RWPE1 (cell line): ENCODE results near the gene NCOA5.

Source experiments
- CTCF ChIA-PET: fragments of 350-600 bp; sonication (Branson Sonifier 250); formaldehyde crosslinking; extraction: SDS; loops from one replicate; lab custom pipeline; 2021; lab: Yijun Ruan, JAX
- POLR2A ChIA-PET: fragments of 400-600 bp; formaldehyde crosslinking; extraction: SDS; loops from one replicate; lab custom pipeline; 2020; ENCODE audit warnings: antibody characterized with exemption; ENCODE audit not compliant: low non-redundant PET; lab: Yijun Ruan, JAX
- DNase-seq: peaks from one replicate; pipeline ENCODE4 v3.0.0; 2012; ENCODE audit warnings: low spot score
- H3K27ac ChIP-seq: fragments of 450-650 bp; 2 replicates; pipeline ENCODE4 v1.5.1; 2017
- CTCF ChIP-seq: fragments of 450-650 bp; conservative IDR thresholded peaks from 2 replicates; pipeline ENCODE4 v1.5.1; 2017; ENCODE audit warnings: low read depth, mild to moderate bottlenecking

The NCOA5 gene

DNA sequence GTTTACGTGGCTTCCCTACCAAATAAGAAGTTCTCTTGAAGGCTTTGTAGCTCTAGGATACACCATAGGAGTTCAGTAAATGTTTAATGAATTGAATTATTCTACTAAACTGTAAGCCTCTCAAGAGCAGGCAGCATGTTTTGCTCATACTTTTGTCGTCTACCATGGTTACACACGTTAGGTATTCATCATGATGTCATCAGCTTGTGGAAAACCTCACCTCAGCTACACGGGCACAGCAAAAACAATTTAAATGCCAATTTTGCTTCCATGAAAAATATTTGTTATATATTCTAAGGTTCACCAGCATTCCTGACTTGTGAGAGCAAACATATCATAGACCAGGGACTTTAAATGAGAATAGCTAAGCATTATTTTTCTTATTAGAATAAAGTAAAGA, 16.7 kb downstream of the NCOA5 start:
- CTCF ChIA-PET: interaction anchor here (0.6 to 1.4 kb wide), 5 partner anchors 11 to 102 kb away, joined by 3 to 5 read pairs (median 3); no protein-coding TSS in a partner anchor
- POLR2A ChIA-PET: no interaction called here

GRCh38 chr20:46071573-46071972, 18.2 kb downstream of the NCOA5 start:
- no peak for DNase-seq
- H3K27ac ChIP-seq: no peak overlapping the region
- CTCF ChIA-PET: interaction anchor here (1.1 kb wide), 1 partner anchor 44 kb away, joined by 3 read pairs; no protein-coding TSS in a partner anchor
- POLR2A ChIA-PET: no interaction called here
- TF ChIP-seq CTCF: no peak

More for the DNA sequence above, 16.7 kb downstream of the NCOA5 start:
- no peak for DNase-seq
- no peak overlapping the region for H3K27ac ChIP-seq
- no peak for TF ChIP-seq CTCF

GRCh38 chr20:46070215-46070900, 19.4 kb downstream of the NCOA5 start:
- H3K27ac ChIP-seq: no peak overlapping the region
- no peak for TF ChIP-seq CTCF
- POLR2A ChIA-PET: no interaction called here
- no peak for DNase-seq
- CTCF ChIA-PET: no interaction called here

DNA sequence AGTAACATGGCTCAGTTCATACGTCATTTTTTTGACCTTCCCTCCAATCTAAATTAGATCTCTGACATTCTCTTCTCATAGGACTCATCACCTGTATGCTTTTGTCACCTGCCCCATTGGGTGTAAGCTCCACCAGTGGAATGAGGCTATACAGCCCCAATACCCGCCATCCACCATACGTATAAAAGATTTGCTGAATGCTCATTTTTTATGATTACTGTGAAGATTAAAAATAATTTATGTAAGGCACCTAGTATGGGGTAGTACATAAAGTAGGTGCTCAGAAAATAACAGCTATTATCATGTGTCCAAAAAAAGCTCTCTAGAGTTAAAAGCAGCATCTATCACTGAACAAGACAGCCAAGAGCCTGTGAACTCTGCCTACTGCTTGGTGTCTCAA, 24.1 kb downstream of the NCOA5 start:
- ChIA-PET CTCF (interaction anchor here (1.1 to 1.4 kb wide), 2 partner anchors 13 to 43 kb away, joined by 3 to 5 read pairs; no protein-coding TSS in a partner anchor), POLR2A (no interaction called here)
- TF ChIP-seq CTCF: no peak
- H3K27ac ChIP-seq: no peak overlapping the region
- DNase-seq: no peak

DNA sequence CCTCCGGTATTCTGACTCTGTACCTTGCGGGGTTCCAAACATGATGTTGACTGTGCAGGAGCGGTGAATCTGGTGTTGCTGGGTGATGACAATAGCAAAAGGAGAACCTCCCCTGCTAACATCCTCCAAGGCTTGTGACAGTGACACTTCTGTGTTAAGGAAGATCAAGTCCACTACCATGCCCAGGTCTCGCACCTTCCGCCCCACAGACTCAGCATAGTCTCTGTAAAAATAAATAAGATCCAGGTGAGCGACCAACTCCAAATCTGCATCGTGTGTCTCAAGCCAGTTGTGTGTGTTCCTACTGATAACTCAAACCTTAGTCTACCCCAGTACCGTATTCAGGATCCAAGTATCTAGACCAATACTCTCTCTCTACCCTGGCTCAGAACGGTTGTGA, 24.8 kb downstream of the NCOA5 start:
- DNase-seq: no peak
- H3K27ac ChIP-seq: no peak overlapping the region
- POLR2A ChIA-PET: no interaction called here
- no peak for TF ChIP-seq CTCF
- CTCF ChIA-PET: interaction anchor here (1.2 to 1.4 kb wide), 2 partner anchors 9 to 42 kb away, joined by 4 to 5 read pairs; no protein-coding TSS in a partner anchor

DNA sequence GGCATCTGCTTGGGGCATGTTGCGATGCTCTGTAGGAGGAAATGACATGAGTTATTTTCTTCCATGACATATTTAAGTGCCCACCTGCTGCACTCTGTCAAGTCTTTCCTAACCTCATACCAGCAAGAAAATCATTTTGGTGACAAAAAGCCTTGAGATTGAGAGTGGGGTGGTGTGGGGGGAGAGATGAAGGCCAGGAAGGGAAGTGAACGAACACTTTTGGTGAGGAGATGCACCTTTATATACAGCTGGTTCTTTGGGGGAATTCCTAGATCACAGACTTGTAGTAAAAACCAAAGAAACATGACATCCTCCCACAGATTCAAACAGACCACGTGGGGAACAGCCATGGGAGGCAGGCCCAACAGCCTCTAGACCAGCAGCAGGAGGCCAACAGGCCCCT, 26.1 kb downstream of the NCOA5 start:
- TF ChIP-seq CTCF: no peak
- POLR2A ChIA-PET: no interaction called here
- no peak for DNase-seq
- CTCF ChIA-PET: interaction anchor here (0.9 to 1.2 kb wide), 2 partner anchors 11 to 24 kb away, joined by 4 read pairs; no protein-coding TSS in a partner anchor
- no peak overlapping the region for H3K27ac ChIP-seq
